ENCODE results near the gene CLDN19. TPM values are rescaled to one million over a fixed set of nuclear protein-coding genes. Genes with fewer than 3 reads are reported as not detected.
A peak's percentile ranks its signal among the peaks of the same experiment; 100 is the strongest.
"Not testable (repeated sequence)": the region's sequence is repeated elsewhere in the genome, so short reads cannot be mapped to it uniquely, and the experiment has no call there.

CLDN19 gene
- total and polyA plus RNA-seq, 8 donors, result 0.37 TPM; not detected in 7

DNA sequence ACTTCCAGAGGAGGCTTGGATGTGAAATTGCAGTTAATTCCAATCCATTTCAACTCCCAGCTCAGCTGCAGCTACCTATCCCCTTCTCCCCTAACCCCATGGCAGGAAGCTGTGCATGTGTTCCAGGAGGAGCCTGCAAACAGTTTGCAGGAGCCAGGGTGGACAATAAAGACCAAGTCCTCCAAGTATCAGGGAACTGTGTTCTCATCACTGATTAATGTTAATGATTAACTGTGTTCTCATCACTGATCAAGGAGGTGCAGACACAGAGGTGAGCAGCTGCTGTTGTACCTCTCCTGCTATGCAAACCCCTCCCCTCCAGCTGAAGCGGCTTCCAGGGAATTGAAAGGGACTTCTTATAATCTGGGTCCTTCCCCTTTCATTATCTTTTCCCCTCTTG is 19.2 kb downstream of the CLDN19 start:
- H3K4me3 ChIP-seq, result no peak overlapping the region
- no peaks in the 10 kb centered on the region for H3K4me1 ChIP-seq
- 57 to 95% (median 76%) methylated on average over 1 of the region's 1 CpG for WGBS, 5 donors
- no peak for TF ChIP-seq POLR2AphosphoS5 (IDR thresholded peaks at IDR 0.05)
- TF ChIP-seq, protein P1, sequence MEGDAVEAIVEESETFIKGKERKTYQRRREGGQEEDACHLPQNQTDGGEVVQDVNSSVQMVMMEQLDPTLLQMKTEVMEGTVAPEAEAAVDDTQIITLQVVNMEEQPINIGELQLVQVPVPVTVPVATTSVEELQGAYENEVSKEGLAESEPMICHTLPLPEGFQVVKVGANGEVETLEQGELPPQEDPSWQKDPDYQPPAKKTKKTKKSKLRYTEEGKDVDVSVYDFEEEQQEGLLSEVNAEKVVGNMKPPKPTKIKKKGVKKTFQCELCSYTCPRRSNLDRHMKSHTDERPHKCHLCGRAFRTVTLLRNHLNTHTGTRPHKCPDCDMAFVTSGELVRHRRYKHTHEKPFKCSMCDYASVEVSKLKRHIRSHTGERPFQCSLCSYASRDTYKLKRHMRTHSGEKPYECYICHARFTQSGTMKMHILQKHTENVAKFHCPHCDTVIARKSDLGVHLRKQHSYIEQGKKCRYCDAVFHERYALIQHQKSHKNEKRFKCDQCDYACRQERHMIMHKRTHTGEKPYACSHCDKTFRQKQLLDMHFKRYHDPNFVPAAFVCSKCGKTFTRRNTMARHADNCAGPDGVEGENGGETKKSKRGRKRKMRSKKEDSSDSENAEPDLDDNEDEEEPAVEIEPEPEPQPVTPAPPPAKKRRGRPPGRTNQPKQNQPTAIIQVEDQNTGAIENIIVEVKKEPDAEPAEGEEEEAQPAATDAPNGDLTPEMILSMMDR (IDR thresholded peaks at IDR 0.05), result no peak
- intact Hi-C loops (cut with DNase I; ENCODE audit: low total_unique reads), result no loop called here
- H3K27ac ChIP-seq, result no peak overlapping the region
- H3K36me3 ChIP-seq, result peaks cover 0 to 17% (median 5%) of the 10 kb centered on the region in 4 donors
- peak in 1 of 2 donors; percentile 38 for DNase-seq
- no peaks in the 10 kb centered on the region for H3K27me3 ChIP-seq
- no peaks in the 10 kb centered on the region for H3K9me3 ChIP-seq

DNA sequence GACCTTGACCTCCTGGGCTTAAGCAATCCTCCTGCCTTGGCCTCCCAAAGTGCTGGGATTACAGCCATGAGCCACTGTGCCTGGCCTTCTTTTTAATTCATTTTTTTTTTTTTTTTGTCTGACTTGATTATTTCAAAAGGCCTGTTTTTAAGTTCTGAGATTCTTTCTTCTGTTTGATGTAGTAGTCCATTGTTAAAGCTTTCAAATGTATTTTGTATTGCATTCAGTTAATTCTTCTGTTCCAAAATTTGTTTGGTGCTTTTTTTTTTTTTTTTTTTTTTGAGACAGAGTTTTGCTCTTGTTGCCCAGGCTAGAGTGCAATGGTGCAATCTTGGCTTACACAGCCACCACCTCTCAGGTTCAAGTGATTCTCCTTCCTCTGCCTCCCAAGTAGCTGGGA is 25.6 kb downstream of the CLDN19 start:
- H3K9me3 ChIP-seq, result peaks cover 0 to 20% (median 12%) of the 10 kb centered on the region in 4 donors
- intact Hi-C loops (cut with DNase I; ENCODE audit: low total_unique reads); H3K4me3 ChIP-seq; H3K4me1 ChIP-seq; H3K27me3 ChIP-seq; DNase-seq; H3K27ac ChIP-seq: not testable (repeated sequence)
- peaks cover 0 to 55% (median 42%) of the 10 kb centered on the region in 4 donors for H3K36me3 ChIP-seq

DNA sequence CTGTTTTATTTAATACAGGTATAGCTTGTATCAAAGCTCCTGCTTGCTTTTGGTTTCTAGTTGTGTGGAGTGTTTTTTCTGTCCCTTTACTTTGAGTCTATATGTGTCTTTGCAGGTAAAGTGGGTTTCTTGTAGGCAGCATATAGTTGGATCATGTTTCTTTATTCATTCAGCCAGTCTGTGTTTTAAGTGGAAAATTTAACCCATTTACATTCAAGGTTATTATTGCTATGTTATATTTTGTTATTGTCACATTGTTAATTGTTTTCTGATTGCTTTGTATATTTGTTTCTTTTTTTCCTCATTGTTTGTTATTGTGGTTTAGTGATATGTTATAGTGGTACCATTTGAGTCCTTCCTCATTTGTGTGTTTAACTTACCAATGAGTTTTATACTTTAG is 26.7 kb downstream of the CLDN19 start:
- no peak overlapping the region for H3K27ac ChIP-seq
- intact Hi-C loops (cut with DNase I; ENCODE audit: low total_unique reads), result no loop called here
- peaks cover 0 to 59% (median 48%) of the 10 kb centered on the region in 4 donors for H3K36me3 ChIP-seq
- H3K27me3 ChIP-seq, result no peaks in the 10 kb centered on the region
- no peaks in the 10 kb centered on the region for H3K4me1 ChIP-seq
- H3K9me3 ChIP-seq, result peaks cover 0 to 20% (median 12%) of the 10 kb centered on the region in 4 donors
- TF ChIP-seq POLR2AphosphoS5 (IDR thresholded peaks at IDR 0.05) (no peak), EP300 (IDR thresholded peaks at IDR 0.05) (no peak), POLR2A (IDR thresholded peaks at IDR 0.05) (no peak)
- TF ChIP-seq, protein P1 (IDR thresholded peaks at IDR 0.05), result no peak
- no peak for DNase-seq
- H3K4me3 ChIP-seq, result no peak overlapping the region

DNA sequence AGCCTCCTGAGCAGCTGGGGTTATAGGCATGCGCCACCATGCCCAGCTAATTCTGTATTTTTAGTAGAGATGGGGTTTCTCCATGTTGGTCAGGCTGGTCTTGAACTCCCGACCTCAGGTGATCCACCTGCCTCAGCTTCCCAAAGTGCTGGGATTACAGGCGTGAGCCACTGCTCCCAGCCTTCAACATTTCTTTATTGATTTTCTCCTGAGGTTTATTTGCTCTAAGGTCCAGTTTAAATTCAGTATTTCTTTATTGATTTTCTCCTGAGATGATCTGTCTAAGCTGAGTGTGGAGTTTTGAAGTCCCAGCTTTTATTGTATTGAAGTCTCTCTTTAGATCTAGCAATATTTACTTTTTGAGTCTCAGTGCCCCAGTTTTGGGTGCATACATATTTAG is 27.2 kb downstream of the CLDN19 start:
- H3K27ac ChIP-seq; H3K4me3 ChIP-seq; H3K27me3 ChIP-seq; intact Hi-C loops (cut with DNase I; ENCODE audit: low total_unique reads); H3K4me1 ChIP-seq; DNase-seq: not testable (repeated sequence)
- H3K36me3 ChIP-seq, result peaks cover 0 to 58% (median 51%) of the 10 kb centered on the region in 4 donors
- WGBS, 5 donors, result 96 to 100% (median 100%) methylated on average over 3 of the region's 3 CpGs
- peaks cover 0 to 20% (median 12%) of the 10 kb centered on the region in 4 donors for H3K9me3 ChIP-seq

DNA sequence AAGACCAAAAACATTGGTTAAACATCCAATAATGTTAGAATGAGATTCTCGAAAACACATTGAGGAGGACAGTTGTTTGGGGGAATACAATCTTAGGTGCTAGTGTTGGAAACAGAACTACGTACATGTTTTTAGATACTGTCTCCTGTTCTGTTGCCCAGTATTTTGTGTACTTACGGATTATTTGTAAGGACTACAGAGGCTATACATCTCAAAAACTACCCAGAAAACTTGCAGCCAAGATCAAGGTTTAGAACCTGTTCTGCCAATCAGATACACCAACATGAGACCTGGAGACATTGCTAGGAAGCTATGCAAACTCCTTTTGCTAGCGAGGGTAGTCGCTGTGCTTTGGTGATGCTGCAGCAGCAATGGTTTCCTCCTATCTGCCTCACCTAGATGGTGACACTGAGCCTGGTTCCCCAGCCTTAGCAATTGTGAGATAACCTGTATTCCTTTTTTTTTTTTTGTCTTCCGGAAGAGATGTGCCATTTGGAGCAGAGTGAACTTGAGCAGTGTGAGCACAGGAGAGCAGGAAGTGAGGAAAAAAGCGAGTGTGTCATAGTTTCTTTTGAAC is 36.1 kb downstream of the CLDN19 start:
- no peak overlapping the region for H3K4me3 ChIP-seq
- no peaks in the 10 kb centered on the region for H3K9me3 ChIP-seq
- no peak overlapping the region for H3K27ac ChIP-seq
- H3K36me3 ChIP-seq, result peaks cover 38 to 98% (median 97%) of the 10 kb centered on the region in 4 donors
- no peaks in the 10 kb centered on the region for H3K27me3 ChIP-seq
- no peaks in the 10 kb centered on the region for H3K4me1 ChIP-seq
- intact Hi-C loops (cut with DNase I; ENCODE audit: low total_unique reads), result no loop called here
- TF ChIP-seq, protein P1 (IDR thresholded peaks at IDR 0.05), result no peak
- WGBS, 5 donors, result 94 to 96% (median 95%) methylated on average over 7 of the region's 7 CpGs
- DNase-seq, result no peak

Measured in stomach (tissue), 9 donors.